ENCODE results near the gene PIAS4. TPM values are rescaled to one million over a fixed set of nuclear protein-coding genes. Genes with fewer than 3 reads are reported as not detected.

The PIAS4 gene
- total RNA-seq, 1 donor from 2014 or later, result 56.3 TPM

GRCh38 chr19:4061683-4062418 is 54.3 kb downstream of the PIAS4 start:
- DNase-seq (ENCODE audit: low spot score, unreplicated experiment), result no peak
- H3K4me1 Mint-ChIP-seq (ENCODE audit: low read depth), result peaks cover 2% of the 10 kb centered on the region

GRCh38 chr19:4062419-4063368 is 55.2 kb downstream of the PIAS4 start:
- H3K4me1 Mint-ChIP-seq (ENCODE audit: low read depth), result peaks cover 2% of the 10 kb centered on the region
- H3K27me3 Mint-ChIP-seq, result no peaks in the 10 kb centered on the region
- no peaks in the 10 kb centered on the region for H3K9me3 Mint-ChIP-seq (ENCODE audit: low read depth)
- H3K36me3 Mint-ChIP-seq (ENCODE audit: insufficient read depth), result no peaks in the 10 kb centered on the region
- no peak for DNase-seq (ENCODE audit: low spot score, unreplicated experiment)
- TF ChIP-seq CTCF (IDR thresholded peaks at IDR 0.05; ENCODE audit: unreplicated experiment), result no peak
- no peak overlapping the region for H3K27ac Mint-ChIP-seq
- no peak overlapping the region for H3K4me3 Mint-ChIP-seq (ENCODE audit: low read depth)

More at GRCh38 chr19:4061683-4062418, 54.3 kb downstream of the PIAS4 start:
- no peaks in the 10 kb centered on the region for H3K27me3 Mint-ChIP-seq
- H3K27ac Mint-ChIP-seq, result no peak overlapping the region
- H3K36me3 Mint-ChIP-seq (ENCODE audit: insufficient read depth), result no peaks in the 10 kb centered on the region
- TF ChIP-seq CTCF (IDR thresholded peaks at IDR 0.05; ENCODE audit: unreplicated experiment), result no peak
- no peak overlapping the region for H3K4me3 Mint-ChIP-seq (ENCODE audit: low read depth)
- no peaks in the 10 kb centered on the region for H3K9me3 Mint-ChIP-seq (ENCODE audit: low read depth)

DNA sequence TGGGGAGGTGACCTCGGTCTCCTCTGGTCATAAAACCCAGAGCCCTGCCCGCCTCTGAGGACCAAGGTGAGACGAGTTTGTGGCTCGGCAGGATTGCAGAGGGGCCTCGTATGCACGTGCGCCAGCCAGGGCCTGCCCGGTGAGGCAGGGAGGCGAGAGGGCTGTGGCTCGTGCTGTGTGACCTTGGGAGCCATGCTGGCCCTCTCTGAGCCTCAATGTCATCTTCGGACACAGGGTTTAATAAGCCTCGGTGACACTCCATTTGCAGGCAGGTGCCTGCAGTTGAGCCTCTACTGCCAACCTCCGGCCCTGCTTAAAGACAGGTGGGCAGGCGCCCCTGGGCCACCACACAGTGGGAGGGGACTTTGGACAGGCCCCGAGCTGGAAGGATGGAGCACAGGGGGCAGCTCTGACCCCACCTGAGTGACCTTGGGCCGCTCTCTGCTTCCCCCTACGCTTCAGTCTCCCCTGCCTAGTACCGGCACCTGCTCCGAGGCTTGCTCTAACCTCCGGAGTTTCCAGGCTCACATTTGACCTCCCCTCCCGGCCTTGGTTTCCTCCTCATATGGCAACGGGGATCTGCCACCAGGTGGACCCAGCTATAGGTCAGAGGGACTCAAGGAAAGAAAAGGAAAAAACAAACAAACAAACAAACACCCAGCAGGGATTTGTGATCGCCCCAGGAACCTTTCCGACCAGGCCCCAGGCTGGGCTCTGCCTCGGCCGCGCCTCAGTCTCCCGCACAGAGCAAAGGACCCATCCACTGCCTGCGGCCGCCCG is 56.0 kb downstream of the PIAS4 start:
- peaks cover 7% of the 10 kb centered on the region for H3K27me3 Mint-ChIP-seq
- no peaks in the 10 kb centered on the region for H3K36me3 Mint-ChIP-seq (ENCODE audit: insufficient read depth)
- peak overlapping the region; percentile 92 for H3K27ac Mint-ChIP-seq
- H3K4me1 Mint-ChIP-seq (ENCODE audit: low read depth), result peaks cover 2% of the 10 kb centered on the region
- no peak for DNase-seq (ENCODE audit: low spot score, unreplicated experiment)
- H3K4me3 Mint-ChIP-seq (ENCODE audit: low read depth), result peak overlapping the region; percentile 69
- H3K9me3 Mint-ChIP-seq (ENCODE audit: low read depth), result no peaks in the 10 kb centered on the region
- TF ChIP-seq CTCF (IDR thresholded peaks at IDR 0.05; ENCODE audit: unreplicated experiment), result peak; percentile 24

- Mint-ChIP-seq H3K4me3 (ENCODE audit: low read depth) (peak overlapping the region; percentile 69), H3K36me3 (ENCODE audit: insufficient read depth) (no peaks in the 10 kb centered on the region), H3K27me3 (peaks cover 12% of the 10 kb centered on the region), H3K4me1 (ENCODE audit: low read depth) (peaks cover 2% of the 10 kb centered on the region), H3K27ac (peak overlapping the region; percentile 92), H3K9me3 (ENCODE audit: low read depth) (no peaks in the 10 kb centered on the region)
- no peak for DNase-seq (ENCODE audit: low spot score, unreplicated experiment)
- TF ChIP-seq CTCF (IDR thresholded peaks at IDR 0.05; ENCODE audit: unreplicated experiment), result no peak
Measured at GRCh38 chr19:4064149-4064495, 56.6 kb downstream of the PIAS4 start.

Data from progenitor cell of endocrine pancreas (in vitro differentiated cells).